IPS DF 6.9 (cell line): ENCODE results near the gene SYT6.

Source experiments
- DNase-seq: peaks from one replicate; pipeline ENCODE4 v3.0.0-alpha.2; 2013; ENCODE audit warnings: low read depth, low spot score
- H3K27ac ChIP-seq: one replicate; pipeline ENCODE4 v1.5.1; 2013; ENCODE audit warnings: low read length, control low read depth
- H3K27me3 ChIP-seq: 2 replicates; pipeline ENCODE4 v1.6.1; 2013; ENCODE audit warnings: mild to moderate bottlenecking, low read length; ENCODE audit not compliant: control insufficient read depth, insufficient read depth
- H3K36me3 ChIP-seq: 2 replicates; pipeline ENCODE4 v1.6.1; 2013; ENCODE audit warnings: low read length; ENCODE audit not compliant: control insufficient read depth, insufficient read depth
- H3K4me1 ChIP-seq: 2 replicates; pipeline ENCODE4 v1.6.1; 2013; ENCODE audit warnings: low read length; ENCODE audit not compliant: control insufficient read depth, insufficient read depth
- H3K4me3 ChIP-seq: 2 replicates; pipeline ENCODE4 v1.5.1; 2013; ENCODE audit warnings: mild to moderate bottlenecking, low read length
- H3K9me3 ChIP-seq: 2 replicates; pipeline ENCODE4 v1.6.1; 2013; ENCODE audit warnings: low read length, inconsistent platforms; ENCODE audit not compliant: control insufficient read depth, insufficient read depth
- WGBS: extraction: QIAGEN DNeasy Blood & Tissue Kit; methylation state at CpG from one replicate; pipeline ENCODE4 v1.1.7; 2013; ENCODE audit warnings: mixed read lengths, missing lambda C conversion rate; ENCODE audit not compliant: insufficient read length, insufficient coverage; 5-methylcytosine and 5-hydroxymethylcytosine counted together

SYT6 gene

GRCh38 chr1:114043548-114043947 is 110.1 kb downstream of the SYT6 start:
- no CpG with 5 or more reads among the region's 5 CpGs for WGBS
- Histone ChIP-seq H3K27ac (no peak overlapping the region), H3K4me1 (peaks cover 4% of the 10 kb centered on the region; the same call in 1 of the 2 replicates), H3K9me3 (no peaks in the 10 kb centered on the region; the same call in 1 of the 2 replicates), H3K27me3 (no peaks in the 10 kb centered on the region; the same call in 1 of the 2 replicates), H3K36me3 (no peaks in the 10 kb centered on the region), H3K4me3 (no peak overlapping the region)
- DNase-seq, result no peak

DNA sequence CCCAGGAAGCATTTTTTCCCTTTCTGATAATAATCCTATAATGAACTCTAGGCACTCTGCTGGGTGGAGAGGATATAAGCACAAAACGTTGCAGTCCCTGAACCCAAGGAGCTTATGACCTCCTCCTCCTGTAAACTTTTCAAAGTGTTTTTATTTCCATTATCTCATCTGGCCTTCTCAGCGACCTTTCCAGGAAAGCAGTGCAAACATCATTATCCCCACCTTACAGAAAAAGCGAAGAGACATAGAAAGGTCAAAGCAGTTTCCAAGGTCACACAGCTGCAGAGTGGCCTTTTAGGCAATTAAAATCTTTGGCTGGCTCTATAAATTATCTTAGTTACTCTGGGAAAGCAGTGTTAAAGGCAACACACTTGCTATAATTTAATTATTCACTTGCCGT is 110.6 kb downstream of the SYT6 start:
- WGBS, result no CpG with 5 or more reads among the region's 4 CpGs
- DNase-seq, result no peak
- Histone ChIP-seq H3K27ac (no peak overlapping the region), H3K27me3 (no peaks in the 10 kb centered on the region; the same call in 1 of the 2 replicates), H3K9me3 (no peaks in the 10 kb centered on the region; the same call in 1 of the 2 replicates), H3K36me3 (no peaks in the 10 kb centered on the region), H3K4me3 (no peak overlapping the region), H3K4me1 (peaks cover 4% of the 10 kb centered on the region; the same call in 1 of the 2 replicates)

DNA sequence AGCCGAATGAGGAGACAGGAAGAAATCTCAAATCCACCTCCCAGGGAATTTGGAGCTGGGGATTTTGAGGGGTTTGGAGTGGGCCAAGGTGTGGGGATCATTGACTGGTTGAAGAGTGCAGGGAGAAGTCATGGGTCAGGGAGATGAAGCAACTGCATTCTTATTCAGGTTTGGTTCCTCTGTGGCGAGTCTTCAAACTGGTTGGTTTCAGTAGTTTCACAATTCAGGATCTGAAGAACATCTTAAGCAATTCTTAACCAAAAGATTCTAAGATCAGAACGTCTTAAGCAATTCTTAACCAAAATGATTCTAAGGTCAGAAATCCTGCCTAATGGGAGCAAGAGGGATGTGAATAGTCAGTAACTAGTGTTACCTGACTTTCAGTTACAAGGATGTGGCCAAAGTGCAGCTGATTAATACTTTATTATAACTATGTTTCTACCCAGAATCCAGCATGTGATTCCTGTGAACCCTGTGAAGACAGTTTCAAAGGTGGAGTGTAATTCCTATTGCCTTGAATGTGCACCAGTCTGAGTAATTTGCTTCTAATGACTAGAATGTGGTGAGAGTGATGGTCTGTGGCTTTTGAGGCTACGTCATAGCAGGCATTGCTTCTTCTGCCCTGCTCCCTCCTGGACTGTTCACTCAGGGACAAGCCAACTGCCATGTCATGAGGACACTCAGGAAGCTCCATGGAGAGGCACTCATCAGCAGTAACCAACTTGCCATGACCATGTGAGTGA is 113.2 kb downstream of the SYT6 start:
- no peak overlapping the region for H3K4me3 ChIP-seq
- H3K27me3 ChIP-seq, result no peaks in the 10 kb centered on the region
- H3K36me3 ChIP-seq, result no peaks in the 10 kb centered on the region
- WGBS, result no CpG with 5 or more reads among the region's 4 CpGs
- peaks cover 8% of the 10 kb centered on the region; the same call in 1 of the 2 replicates for H3K4me1 ChIP-seq
- no peak overlapping the region for H3K27ac ChIP-seq
- DNase-seq, result no peak
- H3K9me3 ChIP-seq, result no peaks in the 10 kb centered on the region
